ENCODE data around the gene NRAP. TPM values are rescaled to one million over a fixed set of nuclear protein-coding genes. Genes with fewer than 3 reads are reported as not detected.

The NRAP gene
- total RNA-seq, 1 experiment from 2014 or later, result not detected

GRCh38 chr10:113690749-113691148 lies 26.9 kb upstream of the NRAP start:
- H3K4me3 Mint-ChIP-seq, result no peak overlapping the region
- Histone ChIP-seq H3K9me3 (ENCODE audit: control insufficient read depth, low read depth, low read length) (no peaks in the 10 kb centered on the region), H2BK15ac (ENCODE audit: low read depth, low read length) (no peak overlapping the region), H3K23ac (ENCODE audit: insufficient read length, low read depth, low read length) (no peak overlapping the region), H4K20me1 (ENCODE audit: control insufficient read depth, insufficient read depth, insufficient read length) (no peaks in the 10 kb centered on the region), H3K27ac (ENCODE audit: insufficient read length, low read depth, low read length) (no peak overlapping the region), H3K4me1 (ENCODE audit: insufficient read depth, low read length) (no peaks in the 10 kb centered on the region; the same call in 1 of the 2 replicates), H3K79me1 (ENCODE audit: insufficient read depth, low read depth, low read length, poor library complexity, severe bottlenecking) (no peaks in the 10 kb centered on the region), H3K4ac (ENCODE audit: low read depth, low read length) (no peak overlapping the region), H2AFZ (ENCODE audit: low read length) (no peak overlapping the region), H3K14ac (ENCODE audit: insufficient read depth, low read length) (no peak overlapping the region), H2BK20ac (ENCODE audit: low read depth, low read length, poor library complexity, severe bottlenecking) (no peak overlapping the region), H3K27me3 (ENCODE audit: insufficient read depth, low read length) (no peaks in the 10 kb centered on the region), H3K4me2 (ENCODE audit: insufficient read depth, insufficient read length, low read length) (no peak overlapping the region), H4K8ac (replicated peaks; ENCODE audit: insufficient read length, low read depth, low read length) (no peak overlapping the region), H2BK12ac (ENCODE audit: insufficient read length, low read depth, low read length) (no peak overlapping the region), H3K23me2 (ENCODE audit: insufficient read length, low read depth, low read length, poor library complexity, severe bottlenecking) (no peaks in the 10 kb centered on the region), H2AK5ac (ENCODE audit: insufficient read length, low read length) (no peak overlapping the region), H4K91ac (ENCODE audit: insufficient read length, low read depth, low read length) (no peak overlapping the region), H3K18ac (ENCODE audit: insufficient read length, low read depth, low read length) (no peak overlapping the region), H3K9ac (ENCODE audit: extremely low read depth, insufficient read length, low read length) (no peak overlapping the region), H2BK120ac (ENCODE audit: low read depth, low read length, poor library complexity, severe bottlenecking) (no peak overlapping the region), H4K5ac (ENCODE audit: insufficient read length, low read depth, low read length) (no peak overlapping the region), H3T11ph (ENCODE audit: low read length) (no peak overlapping the region), H3K79me2 (ENCODE audit: insufficient read depth, low read length) (no peaks in the 10 kb centered on the region), H2BK5ac (ENCODE audit: insufficient read length, low read length) (no peak overlapping the region), H3K56ac (ENCODE audit: insufficient read length, low read depth, low read length) (no peak overlapping the region)
- H3K4me1 Mint-ChIP-seq, result peaks cover 21 to 36% of the 10 kb centered on the region in 2 experiments
- TF ChIP-seq, protein P1, sequence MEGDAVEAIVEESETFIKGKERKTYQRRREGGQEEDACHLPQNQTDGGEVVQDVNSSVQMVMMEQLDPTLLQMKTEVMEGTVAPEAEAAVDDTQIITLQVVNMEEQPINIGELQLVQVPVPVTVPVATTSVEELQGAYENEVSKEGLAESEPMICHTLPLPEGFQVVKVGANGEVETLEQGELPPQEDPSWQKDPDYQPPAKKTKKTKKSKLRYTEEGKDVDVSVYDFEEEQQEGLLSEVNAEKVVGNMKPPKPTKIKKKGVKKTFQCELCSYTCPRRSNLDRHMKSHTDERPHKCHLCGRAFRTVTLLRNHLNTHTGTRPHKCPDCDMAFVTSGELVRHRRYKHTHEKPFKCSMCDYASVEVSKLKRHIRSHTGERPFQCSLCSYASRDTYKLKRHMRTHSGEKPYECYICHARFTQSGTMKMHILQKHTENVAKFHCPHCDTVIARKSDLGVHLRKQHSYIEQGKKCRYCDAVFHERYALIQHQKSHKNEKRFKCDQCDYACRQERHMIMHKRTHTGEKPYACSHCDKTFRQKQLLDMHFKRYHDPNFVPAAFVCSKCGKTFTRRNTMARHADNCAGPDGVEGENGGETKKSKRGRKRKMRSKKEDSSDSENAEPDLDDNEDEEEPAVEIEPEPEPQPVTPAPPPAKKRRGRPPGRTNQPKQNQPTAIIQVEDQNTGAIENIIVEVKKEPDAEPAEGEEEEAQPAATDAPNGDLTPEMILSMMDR (conservative IDR thresholded peaks at IDR 0.05), result no peak
- H3K27ac Mint-ChIP-seq, result no peak overlapping the region
- no peaks in the 10 kb centered on the region; the same call in 1 of the 2 replicates for H3K27me3 Mint-ChIP-seq (ENCODE audit: low read depth)
- no CpG with 5 or more reads among the region's 3 CpGs for WGBS (ENCODE audit: extremely low coverage, insufficient read length, low lambda C conversion rate)
- DNase-seq, result no peak
- peaks cover 19 to 21% of the 10 kb centered on the region in 2 experiments for H3K9me3 Mint-ChIP-seq
- peaks cover 15 to 30% (median 18%) of the 10 kb centered on the region in 3 experiments for H3K36me3 Mint-ChIP-seq (ENCODE audit: insufficient read depth in 1 of 3, low read depth in 3 of 3)

Measured in H9 (cell line).